HepG2 (cell line): ENCODE data around the gene SSBP4. TPM values are rescaled to one million over a fixed set of nuclear protein-coding genes. Genes with fewer than 3 reads are reported as not detected.

Experiments used
- ATF1 ChIP-seq: IDR thresholded peaks from 2 replicates; pipeline ENCODE4 v1.6.1; 2016; ENCODE audit warnings: mild to moderate bottlenecking, control low read depth
- CHD4 ChIP-seq: fragments of 200-600 bp; sonication (generic); IDR thresholded peaks from 2 replicates; pipeline ENCODE4 v1.7.0; 2017; ENCODE audit warnings: mild to moderate bottlenecking, low read length, borderline replicate concordance
- FOXC1 ChIP-seq: sonication (generic); formaldehyde crosslinking; IDR thresholded peaks from 2 replicates; pipeline ENCODE4 v1.8.0; 2022; ENCODE audit warnings: mild to moderate bottlenecking, missing genetic modification reagents, borderline replicate concordance
- FOXP1 ChIP-seq, 2 experiments: fragments of 450-650 bp in 1 of 2; IDR thresholded peaks; 2 replicates each; pipeline ENCODE4 v1.6.1; 2017 to 2018; ENCODE audit warnings: antibody characterized with exemption in 1 of 2
- HMGA1 ChIP-seq: sonication (generic); formaldehyde crosslinking; conservative IDR thresholded peaks from 2 replicates; pipeline ENCODE4 v1.4.0; 2020; ENCODE audit warnings: missing genetic modification reagents
- JUNB ChIP-seq: sonication (generic); formaldehyde crosslinking; IDR thresholded peaks from 2 replicates; pipeline ENCODE4 v1.8.0; 2022; ENCODE audit warnings: missing genetic modification reagents, mild to moderate bottlenecking, borderline replicate concordance
- PAWR ChIP-seq: sonication (generic); formaldehyde crosslinking; IDR thresholded peaks from 2 replicates; pipeline ENCODE4 v1.4.0; 2020; ENCODE audit warnings: missing genetic modification reagents, mild to moderate bottlenecking, borderline replicate concordance
- SP1 ChIP-seq, 2 experiments: fragments of 450-650 bp in 1 of 2; sonication (generic) in 1 of 2; formaldehyde crosslinking in 1 of 2; IDR thresholded peaks; 2 replicates each; pipeline versions ENCODE4 v1.4.0 to v1.6.1; 2016 to 2020; ENCODE audit warnings: missing genetic modification reagents in 1 of 2
- SRSF4 ChIP-seq: fragments of 200-400 bp; formaldehyde crosslinking; IDR thresholded peaks from one replicate; pipeline ENCODE4 v1.6.1; 2018; ENCODE audit warnings: mild to moderate bottlenecking, low read depth, low read length, moderate library complexity; ENCODE audit not compliant: poor library complexity, severe bottlenecking
- ZKSCAN5 ChIP-seq: sonication (generic); formaldehyde crosslinking; IDR thresholded peaks from 2 replicates; pipeline ENCODE4 v1.5.1; 2020; ENCODE audit warnings: mild to moderate bottlenecking, missing genetic modification reagents
- ZNF160 ChIP-seq: sonication (generic); formaldehyde crosslinking; IDR thresholded peaks from 2 replicates; pipeline ENCODE4 v1.8.0; 2022; ENCODE audit warnings: mild to moderate bottlenecking, inconsistent platforms, missing genetic modification reagents
- ZNF17 ChIP-seq: sonication (generic); formaldehyde crosslinking; IDR thresholded peaks from 2 replicates; pipeline ENCODE4 v1.5.0; 2020; ENCODE audit warnings: mild to moderate bottlenecking, missing genetic modification reagents
- ZNF331 ChIP-seq: sonication (generic); formaldehyde crosslinking; IDR thresholded peaks from 2 replicates; pipeline ENCODE4 v1.4.0; 2020; ENCODE audit warnings: missing genetic modification reagents
- ZNF776 ChIP-seq: sonication (generic); formaldehyde crosslinking; IDR thresholded peaks from 2 replicates; pipeline ENCODE4 v1.4.0; 2020; ENCODE audit warnings: mild to moderate bottlenecking, missing genetic modification reagents
- ZSCAN12 ChIP-seq: sonication (generic); formaldehyde crosslinking; IDR thresholded peaks from 2 replicates; pipeline ENCODE4 v1.9.0; 2021; ENCODE audit warnings: mild to moderate bottlenecking, missing genetic modification reagents
- ZSCAN20 ChIP-seq: sonication (generic); formaldehyde crosslinking; IDR thresholded peaks from 2 replicates; pipeline ENCODE4 v1.4.0; 2020; ENCODE audit warnings: missing genetic modification reagents, mild to moderate bottlenecking, borderline replicate concordance
- polyA plus RNA-seq, 8 experiments: library from polyadenylated mRNA; depleted of rRNA in 3 of 8; stranded (reverse) in 7 of 8; unstranded in 1 of 8; fragments of >200 nt; fragmentation: Illumina TruSeq in 4 of 8; extraction: Trizol in 4 of 8; gene quantifications; 2 replicates each; pipeline versions ENCODE4 v1.2.1 to v1.2.3, GENCODE V29; 2011 to 2016; ENCODE audit warnings: low read depth in 4 of 8, missing spikeins in 1 of 8, mixed read lengths in 1 of 8; ENCODE audit not compliant: insufficient read depth in 1 of 8
- total RNA-seq, 5 experiments: library from RNA; depleted of rRNA; stranded (reverse); fragments of >200 nt; fragmentation: Illumina TruSeq; extraction: Trizol; gene quantifications; 2 replicates each; pipeline ENCODE4 v1.2.3, GENCODE V29; 2016; ENCODE audit warnings: low read depth in 1 of 5
- TF ChIP-seq, protein P1 (sequence below): sonication (generic); formaldehyde crosslinking; IDR thresholded peaks from 2 replicates; pipeline ENCODE4 v1.4.0; 2020; ENCODE audit warnings: missing genetic modification reagents
- TF ChIP-seq, protein P2 (sequence below), 2 experiments: sonication (generic) in 1 of 2; formaldehyde crosslinking in 1 of 2; IDR thresholded peaks; 2 replicates each; pipeline versions ENCODE4 v1.5.1 to v1.6.1; 2011 to 2020; ENCODE audit warnings: borderline replicate concordance in 1 of 2, low read depth in 1 of 2, low read length in 1 of 2, mild to moderate bottlenecking in 1 of 2, missing genetic modification reagents in 1 of 2, moderate library complexity in 1 of 2
- TF ChIP-seq, protein P3 (sequence below): sonication (generic); formaldehyde crosslinking; IDR thresholded peaks from 2 replicates; pipeline ENCODE4 v1.8.0; 2022; ENCODE audit warnings: low read depth, missing genetic modification reagents
- TF ChIP-seq, protein P4 (sequence below): sonication (generic); formaldehyde crosslinking; IDR thresholded peaks from 2 replicates; pipeline ENCODE4 v1.8.1; 2023; ENCODE audit warnings: mild to moderate bottlenecking, missing genetic modification reagents
- TF ChIP-seq, protein P5 (sequence below): fragments of 450-650 bp; IDR thresholded peaks from 2 replicates; pipeline ENCODE4 v1.6.1; 2017

The SSBP4 gene
- total and polyA plus RNA-seq, 2 of the 13 experiments (the other 11 are each of a cell fraction or from before 2014, with no cell fraction given), result 20.8 to 39.5 TPM

DNA sequence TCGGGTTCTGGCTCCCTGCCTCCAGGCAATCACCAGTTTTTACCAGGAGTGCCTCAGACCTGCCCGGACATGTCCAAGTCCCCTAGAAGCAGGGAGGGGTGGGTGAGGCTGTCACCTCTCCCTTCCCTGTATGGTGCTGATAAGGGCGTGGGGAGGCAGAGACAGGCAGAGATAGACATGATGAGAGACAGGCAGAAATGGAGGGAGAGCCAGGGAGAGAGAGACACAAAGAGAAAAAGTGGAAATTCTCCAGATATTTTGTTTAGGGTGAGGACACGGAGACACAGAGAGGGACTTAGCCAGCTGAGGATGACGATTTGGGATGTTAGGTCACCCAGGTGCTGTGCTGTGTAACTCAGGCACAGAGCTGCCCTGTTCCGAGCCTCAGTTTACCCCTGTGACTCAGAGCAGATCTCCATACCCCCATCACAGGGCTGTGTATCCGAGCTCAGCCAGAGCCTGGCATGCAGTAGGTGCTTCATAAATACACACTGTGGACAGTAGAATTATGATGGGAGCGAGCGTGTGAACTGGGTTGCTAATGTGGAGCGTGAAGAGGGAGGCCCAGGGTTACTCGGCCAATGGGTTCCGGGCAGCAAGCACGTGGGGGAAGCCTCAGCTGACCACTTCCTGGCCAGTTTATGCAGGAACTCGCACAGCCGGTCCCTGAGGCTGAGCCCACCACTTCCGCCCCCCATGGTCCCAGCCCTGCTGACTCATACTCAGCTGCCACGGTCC, 45.1 kb upstream of the SSBP4 start (continued):
- TF ChIP-seq JUNB (CRISPR knock-in tag) (peak; percentile 74; the same call in 1 of the 2 replicates), ZNF17 (CRISPR knock-in tag) (no peak), ZNF331 (CRISPR knock-in tag) (peak; percentile 77), ZNF776 (peak; percentile 78; the same call in 1 of the 2 replicates), FOXC1 (CRISPR knock-in tag) (0 out of 2 replicates have a peak, but pooled peaks have one; percentile 24), HMGA1 (CRISPR knock-in tag) (no peak), PAWR (CRISPR knock-in tag) (no peak), ZSCAN12 (CRISPR knock-in tag) (no peak), SRSF4 (no peak), SP1 (IDR thresholded peaks at IDR 0.05) (no peak), SP1 (CRISPR knock-in tag; IDR thresholded peaks at IDR 0.05) (0 out of 2 replicates have a peak, but pooled peaks have one; percentile 18), ZSCAN20 (CRISPR knock-in tag) (no peak), ATF1 (CRISPR knock-in tag) (no peak), ZNF160 (CRISPR knock-in tag) (0 out of 2 replicates have a peak, but pooled peaks have one; percentile 44), FOXP1 (IDR thresholded peaks at IDR 0.05) (no peak), FOXP1 (CRISPR knock-in tag; IDR thresholded peaks at IDR 0.05) (peak; percentile 81), CHD4 (no peak), ZKSCAN5 (CRISPR knock-in tag) (no peak)
- TF ChIP-seq, protein P1, sequence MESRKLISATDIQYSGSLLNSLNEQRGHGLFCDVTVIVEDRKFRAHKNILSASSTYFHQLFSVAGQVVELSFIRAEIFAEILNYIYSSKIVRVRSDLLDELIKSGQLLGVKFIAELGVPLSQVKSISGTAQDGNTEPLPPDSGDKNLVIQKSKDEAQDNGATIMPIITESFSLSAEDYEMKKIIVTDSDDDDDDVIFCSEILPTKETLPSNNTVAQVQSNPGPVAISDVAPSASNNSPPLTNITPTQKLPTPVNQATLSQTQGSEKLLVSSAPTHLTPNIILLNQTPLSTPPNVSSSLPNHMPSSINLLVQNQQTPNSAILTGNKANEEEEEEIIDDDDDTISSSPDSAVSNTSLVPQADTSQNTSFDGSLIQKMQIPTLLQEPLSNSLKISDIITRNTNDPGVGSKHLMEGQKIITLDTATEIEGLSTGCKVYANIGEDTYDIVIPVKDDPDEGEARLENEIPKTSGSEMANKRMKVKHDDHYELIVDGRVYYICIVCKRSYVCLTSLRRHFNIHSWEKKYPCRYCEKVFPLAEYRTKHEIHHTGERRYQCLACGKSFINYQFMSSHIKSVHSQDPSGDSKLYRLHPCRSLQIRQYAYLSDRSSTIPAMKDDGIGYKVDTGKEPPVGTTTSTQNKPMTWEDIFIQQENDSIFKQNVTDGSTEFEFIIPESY (CRISPR knock-in tag), result 0 out of 2 replicates have a peak, but pooled peaks have one; percentile 36
- TF ChIP-seq, protein P2, sequence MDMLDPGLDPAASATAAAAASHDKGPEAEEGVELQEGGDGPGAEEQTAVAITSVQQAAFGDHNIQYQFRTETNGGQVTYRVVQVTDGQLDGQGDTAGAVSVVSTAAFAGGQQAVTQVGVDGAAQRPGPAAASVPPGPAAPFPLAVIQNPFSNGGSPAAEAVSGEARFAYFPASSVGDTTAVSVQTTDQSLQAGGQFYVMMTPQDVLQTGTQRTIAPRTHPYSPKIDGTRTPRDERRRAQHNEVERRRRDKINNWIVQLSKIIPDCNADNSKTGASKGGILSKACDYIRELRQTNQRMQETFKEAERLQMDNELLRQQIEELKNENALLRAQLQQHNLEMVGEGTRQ (IDR thresholded peaks at IDR 0.05; ENCODE audit: low read depth, low read length), result peak; percentile 95
- TF ChIP-seq, protein P2 (CRISPR knock-in tag; IDR thresholded peaks at IDR 0.05; ENCODE audit: borderline replicate concordance), result peak; percentile 87; the same call in 1 of the 2 replicates
- TF ChIP-seq, protein P3, sequence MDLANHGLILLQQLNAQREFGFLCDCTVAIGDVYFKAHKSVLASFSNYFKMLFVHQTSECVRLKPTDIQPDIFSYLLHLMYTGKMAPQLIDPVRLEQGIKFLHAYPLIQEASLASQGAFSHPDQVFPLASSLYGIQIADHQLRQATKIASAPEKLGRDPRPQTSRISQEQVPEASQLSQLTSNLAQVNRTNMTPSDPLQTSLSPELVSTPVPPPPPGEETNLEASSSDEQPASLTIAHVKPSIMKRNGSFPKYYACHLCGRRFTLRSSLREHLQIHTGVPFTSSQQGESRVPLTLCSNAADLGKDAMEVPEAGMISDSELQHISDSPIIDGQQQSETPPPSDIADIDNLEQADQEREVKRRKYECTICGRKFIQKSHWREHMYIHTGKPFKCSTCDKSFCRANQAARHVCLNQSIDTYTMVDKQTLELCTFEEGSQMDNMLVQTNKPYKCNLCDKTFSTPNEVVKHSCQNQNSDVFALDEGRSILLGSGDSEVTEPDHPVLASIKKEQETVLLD (CRISPR knock-in tag), result no peak
- TF ChIP-seq, protein P4, sequence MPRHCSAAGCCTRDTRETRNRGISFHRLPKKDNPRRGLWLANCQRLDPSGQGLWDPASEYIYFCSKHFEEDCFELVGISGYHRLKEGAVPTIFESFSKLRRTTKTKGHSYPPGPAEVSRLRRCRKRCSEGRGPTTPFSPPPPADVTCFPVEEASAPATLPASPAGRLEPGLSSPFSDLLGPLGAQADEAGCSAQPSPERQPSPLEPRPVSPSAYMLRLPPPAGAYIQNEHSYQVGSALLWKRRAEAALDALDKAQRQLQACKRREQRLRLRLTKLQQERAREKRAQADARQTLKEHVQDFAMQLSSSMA, result no peak
- TF ChIP-seq, protein P5, sequence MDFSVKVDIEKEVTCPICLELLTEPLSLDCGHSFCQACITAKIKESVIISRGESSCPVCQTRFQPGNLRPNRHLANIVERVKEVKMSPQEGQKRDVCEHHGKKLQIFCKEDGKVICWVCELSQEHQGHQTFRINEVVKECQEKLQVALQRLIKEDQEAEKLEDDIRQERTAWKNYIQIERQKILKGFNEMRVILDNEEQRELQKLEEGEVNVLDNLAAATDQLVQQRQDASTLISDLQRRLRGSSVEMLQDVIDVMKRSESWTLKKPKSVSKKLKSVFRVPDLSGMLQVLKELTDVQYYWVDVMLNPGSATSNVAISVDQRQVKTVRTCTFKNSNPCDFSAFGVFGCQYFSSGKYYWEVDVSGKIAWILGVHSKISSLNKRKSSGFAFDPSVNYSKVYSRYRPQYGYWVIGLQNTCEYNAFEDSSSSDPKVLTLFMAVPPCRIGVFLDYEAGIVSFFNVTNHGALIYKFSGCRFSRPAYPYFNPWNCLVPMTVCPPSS, result no peak
